ENCODE measurements around the gene ANKAR.
A peak's percentile ranks its signal among the peaks of the same experiment; 100 is the strongest.
"Not testable (repeated sequence)": the region's sequence is repeated elsewhere in the genome, so short reads cannot be mapped to it uniquely, and the experiment has no call there.

ANKAR gene

GRCh38 chr2:189658306-189659212 is 15.9 kb upstream of the ANKAR start:
- DNase-seq (ENCODE audit: low read depth, low spot score) = peak; percentile 45

GRCh38 chr2:189659734-189660133 is 14.7 kb upstream of the ANKAR start:
- no peak for DNase-seq (ENCODE audit: low read depth, low spot score)

GRCh38 chr2:189660803-189661147 is 13.7 kb upstream of the ANKAR start:
- DNase-seq (ENCODE audit: low read depth, low spot score) = no peak

- DNase-seq (ENCODE audit: low read depth, low spot score) = peak; percentile 99
Observed at GRCh38 chr2:189661148-189661956, 13.1 kb upstream of the ANKAR start, which contains the start of gene ASNSD1. TSS of gene ASNSD1 (plus strand) at chr2:189661459. CDS start at chr2:189666133, 4,674 bp downstream.

GRCh38 chr2:189661957-189662321 is 12.5 kb upstream of the ANKAR start:
- DNase-seq (ENCODE audit: low read depth, low spot score) = no peak

GRCh38 chr2:189662669-189663226 is 11.7 kb upstream of the ANKAR start:
- DNase-seq (ENCODE audit: low read depth, low spot score) = peak; percentile 43

DNA sequence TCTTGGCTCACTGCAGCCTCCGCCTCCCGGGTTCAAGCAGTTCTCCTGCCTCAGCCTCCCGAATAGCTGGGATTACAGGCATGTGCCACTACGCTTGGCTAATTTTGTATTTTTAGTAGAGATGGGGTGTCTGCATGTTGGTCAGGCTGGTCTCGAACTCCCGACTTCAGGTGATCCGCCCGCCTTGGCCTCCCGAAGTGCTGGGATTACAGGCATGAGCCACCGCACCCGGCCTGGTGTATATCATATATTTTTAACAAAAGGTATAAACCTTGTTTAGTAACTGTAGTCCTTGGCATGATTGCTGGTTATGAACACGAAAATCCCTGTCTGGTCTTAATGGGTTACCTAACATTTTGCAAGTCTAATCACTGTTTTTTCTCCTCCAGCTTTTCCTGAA is 11.2 kb upstream of the ANKAR start:
- not testable (repeated sequence) for DNase-seq (ENCODE audit: low read depth, low spot score)

DNA sequence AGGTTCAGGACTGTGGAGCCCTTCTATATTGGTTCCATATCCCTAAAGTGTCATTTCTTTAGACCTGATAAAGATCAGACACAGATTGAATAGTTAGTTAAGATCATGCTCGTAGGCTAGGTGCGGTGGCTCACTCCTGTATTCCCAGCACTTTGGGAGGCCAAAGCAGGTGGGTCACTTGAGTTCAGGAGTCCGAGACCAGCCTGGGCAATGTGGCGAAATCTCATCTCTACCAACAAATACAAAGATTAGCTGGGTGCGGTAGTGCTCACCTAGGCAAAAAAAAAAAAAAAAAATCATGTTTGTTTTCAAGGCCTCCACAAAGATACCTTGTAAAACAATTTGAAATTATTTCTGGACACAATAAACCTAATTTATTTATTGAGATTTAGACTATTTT is 4.6 kb upstream of the ANKAR start:
- no peak for DNase-seq (ENCODE audit: low read depth, low spot score)

DNA sequence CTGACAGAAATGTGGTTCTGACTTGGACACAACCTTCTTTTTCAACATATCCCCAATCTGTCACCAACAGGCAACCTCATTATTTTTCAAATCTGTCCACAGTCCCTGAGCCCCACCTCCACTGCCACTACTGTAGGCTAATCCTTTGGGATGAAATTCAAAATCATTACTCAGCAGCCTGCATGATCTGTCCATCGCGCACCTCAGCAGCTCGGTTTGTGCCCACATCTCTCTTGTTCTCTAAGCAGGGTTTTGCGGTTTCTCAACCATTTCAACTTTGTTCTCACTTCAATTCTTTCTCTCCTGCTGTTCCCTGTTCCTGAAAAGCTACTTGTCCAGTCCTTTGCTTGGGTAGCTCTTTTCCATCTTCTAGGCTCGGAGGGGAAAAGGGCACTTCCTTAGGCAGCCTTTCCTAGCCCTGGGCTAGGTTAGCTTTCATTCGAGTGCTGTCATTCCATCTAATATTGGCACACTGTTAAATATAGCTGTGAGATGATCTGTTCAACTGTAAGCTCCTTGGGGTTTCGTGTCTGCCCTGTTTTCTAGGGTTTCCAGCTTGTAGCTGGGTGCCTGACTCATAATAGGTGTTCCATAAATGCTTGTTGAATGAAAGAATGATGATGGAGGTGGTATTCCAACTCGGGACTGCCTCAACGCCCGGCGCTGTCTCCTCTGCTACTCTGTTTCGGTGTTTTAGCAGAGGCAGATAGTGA is 653 bp upstream of the ANKAR start:
- no peak for DNase-seq (ENCODE audit: low read depth, low spot score)

- DNase-seq (ENCODE audit: low read depth, low spot score) = no peak
Observed at GRCh38 chr2:189676471-189676870, 2.0 kb downstream of the ANKAR start.

DNA sequence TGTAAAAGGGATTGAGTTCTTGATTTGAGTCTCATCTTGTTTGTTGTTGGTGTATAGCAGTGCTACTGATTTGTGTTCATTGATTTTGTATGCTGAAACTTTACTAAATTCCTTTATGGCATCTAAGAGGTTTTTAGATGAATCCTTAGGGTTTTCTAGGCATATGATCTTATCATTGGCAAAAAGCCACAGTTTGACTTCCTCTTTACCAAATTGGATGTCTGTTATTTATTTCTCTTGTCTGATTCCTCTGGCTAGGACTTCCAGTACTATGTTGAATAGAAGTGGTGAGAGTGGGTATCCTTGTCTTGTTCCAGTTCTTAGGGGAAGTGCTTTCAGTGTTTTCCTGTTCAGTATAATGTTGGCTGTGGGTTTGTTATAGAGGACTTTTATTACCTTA is 4.8 kb downstream of the ANKAR start:
- DNase-seq (ENCODE audit: low read depth, low spot score) = no peak

GRCh38 chr2:189681203-189681602 is 6.7 kb downstream of the ANKAR start:
- DNase-seq (ENCODE audit: low read depth, low spot score) = no peak

- DNase-seq (ENCODE audit: low read depth, low spot score) = no peak
Observed at GRCh38 chr2:189681903-189682302, 7.4 kb downstream of the ANKAR start.

DNA sequence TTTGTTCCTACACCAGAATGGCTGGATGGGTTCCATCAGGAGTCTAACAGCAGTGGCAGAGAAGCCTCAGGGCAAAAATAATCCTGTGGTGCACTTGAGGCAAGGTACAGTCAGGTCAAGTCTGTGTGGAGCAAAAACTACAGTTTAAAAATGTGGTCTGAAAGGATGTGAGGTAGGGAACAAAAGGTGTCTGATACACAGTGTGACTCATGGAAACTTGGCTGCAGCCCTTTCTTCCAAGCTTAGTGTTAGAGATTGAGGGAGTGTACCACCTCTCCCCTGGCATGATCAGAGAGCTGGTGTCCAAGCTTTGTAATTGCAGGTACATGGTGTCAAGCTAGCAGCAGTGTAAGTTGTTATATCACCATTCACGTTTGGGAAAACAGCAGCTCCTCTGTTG is 8.9 kb downstream of the ANKAR start:
- DNase-seq (ENCODE audit: low read depth, low spot score) = no peak

GRCh38 chr2:189684811-189685210 is 10.3 kb downstream of the ANKAR start:
- no peak for DNase-seq (ENCODE audit: low read depth, low spot score)

DNA sequence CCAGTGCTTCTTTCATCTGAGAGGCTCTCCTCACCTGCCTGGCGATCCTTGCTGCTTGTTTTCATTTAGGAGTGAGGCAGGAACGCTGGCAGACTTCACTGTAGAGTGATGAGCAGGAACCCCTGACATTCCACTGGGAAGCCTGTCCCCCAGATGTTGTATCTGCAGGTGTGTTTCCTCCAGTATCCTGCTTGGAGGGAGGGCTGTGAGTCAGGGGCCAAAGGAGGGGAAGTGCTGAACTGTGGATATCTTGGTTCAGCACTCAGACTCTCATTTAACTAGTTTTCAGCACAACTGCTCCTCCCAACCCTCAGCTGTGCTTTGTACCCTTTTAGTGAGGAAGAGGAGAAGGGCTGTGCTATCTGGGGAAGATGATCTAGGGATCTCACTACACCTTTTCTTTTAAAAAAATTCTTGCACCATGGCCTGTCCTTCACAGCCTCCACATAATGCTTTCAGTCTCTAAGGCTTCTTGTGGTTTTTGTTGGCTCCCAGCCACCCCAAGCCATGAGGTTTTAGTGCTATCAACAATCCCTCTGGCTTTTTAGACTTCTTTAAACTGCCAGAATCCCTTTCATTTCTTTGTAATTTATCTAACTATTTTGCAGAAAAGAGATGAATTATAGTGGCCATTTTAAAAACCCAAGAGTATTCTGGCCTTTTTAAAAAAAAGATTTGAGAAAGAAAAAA is 11.2 kb downstream of the ANKAR start:
- no peak for DNase-seq (ENCODE audit: low read depth, low spot score)

GRCh38 chr2:189687796-189688195 is 13.3 kb downstream of the ANKAR start:
- DNase-seq (ENCODE audit: low read depth, low spot score) = not testable (repeated sequence)

- no peak for DNase-seq (ENCODE audit: low read depth, low spot score)
Observed at GRCh38 chr2:189696223-189696622, 21.8 kb downstream of the ANKAR start.

GRCh38 chr2:189698020-189698887 is 23.8 kb downstream of the ANKAR start:
- peak; percentile 58 for DNase-seq (ENCODE audit: low read depth, low spot score)

GRCh38 chr2:189700681-189701080 is 26.2 kb downstream of the ANKAR start:
- DNase-seq (ENCODE audit: low read depth, low spot score) = no peak

All from ELF-1 (cell line).